DND-41 (cell line): ENCODE results near the gene GNAO1.

Experiments
- ATAC-seq: fragments of 200-7000 bp; cut with Tn5 transposase; 3 replicates; pipeline ENCODE4 v1.9.1; 2021; ENCODE audit warnings: low read depth; ENCODE audit not compliant: insufficient read depth
- DNase-seq: peaks from one replicate; pipeline ENCODE4 v3.0.0-alpha.2; 2020
- H2AFZ ChIP-seq: 2 replicates; pipeline ENCODE4 v1.6.0; 2012; ENCODE audit warnings: low read depth, low read length
- H3K27ac ChIP-seq: 2 replicates; pipeline ENCODE4 v1.5.1; 2012; ENCODE audit warnings: low read length, inconsistent platforms
- H3K27me3 ChIP-seq: fragments of 200-600 bp; sonication (generic); 2 replicates; pipeline ENCODE4 v1.6.0; 2012; ENCODE audit warnings: low read length, mild to moderate bottlenecking, inconsistent platforms; ENCODE audit not compliant: insufficient read depth, poor library complexity
- H3K36me3 ChIP-seq: 2 replicates; pipeline ENCODE4 v1.5.1; 2012; ENCODE audit warnings: low read length, inconsistent platforms; ENCODE audit not compliant: insufficient read depth
- H3K4me1 ChIP-seq: 2 replicates; pipeline ENCODE4 v1.5.1; 2012; ENCODE audit warnings: mild to moderate bottlenecking, low read length; ENCODE audit not compliant: insufficient read depth
- H3K4me2 ChIP-seq: 2 replicates; pipeline ENCODE4 v1.6.0; 2012; ENCODE audit warnings: mild to moderate bottlenecking, moderate library complexity, low read length, inconsistent platforms; ENCODE audit not compliant: insufficient read depth
- H3K4me3 ChIP-seq, 2 experiments: fragments of 200-600 bp in 1 of 2; shearing (Covaris generic) in 1 of 2; 2 replicates each; pipeline ENCODE4 v1.5.1; 2012 to 2016; ENCODE audit warnings: inconsistent platforms in 2 of 2, low read length in 2 of 2, mild to moderate bottlenecking in 2 of 2, low read depth in 1 of 2, moderate library complexity in 1 of 2
- H3K79me2 ChIP-seq: 2 replicates; pipeline ENCODE4 v1.6.0; 2012; ENCODE audit warnings: low read length, inconsistent platforms; ENCODE audit not compliant: insufficient read depth
- H3K9ac ChIP-seq: 2 replicates; pipeline ENCODE4 v1.6.0; 2012; ENCODE audit warnings: low read depth, mild to moderate bottlenecking, inconsistent platforms, low read length, moderate library complexity
- H3K9me3 ChIP-seq: 2 replicates; pipeline ENCODE4 v1.5.1; 2012; ENCODE audit warnings: low read length, moderate library complexity, mild to moderate bottlenecking, inconsistent platforms; ENCODE audit not compliant: insufficient read depth, severe bottlenecking
- H4K20me1 ChIP-seq: 2 replicates; pipeline ENCODE4 v1.6.0; 2012; ENCODE audit warnings: low read length; ENCODE audit not compliant: insufficient read depth
- CTCF ChIP-seq: IDR thresholded peaks from 2 replicates; pipeline ENCODE4 v1.5.1; 2012; ENCODE audit warnings: borderline replicate concordance, low read length, moderate library complexity, mild to moderate bottlenecking; ENCODE audit not compliant: poor library complexity, severe bottlenecking; ENCODE audit errors: extremely low read depth
- EZH2 ChIP-seq: IDR thresholded peaks from 3 replicates; pipeline ENCODE4 v1.6.1; 2012; ENCODE audit warnings: borderline replicate concordance, low read depth, mild to moderate bottlenecking, moderate library complexity, low read length, inconsistent platforms; ENCODE audit not compliant: severe bottlenecking

Gene GNAO1

GRCh38 chr16:56364865-56365264 lies 173.6 kb downstream of the GNAO1 start:
- Histone ChIP-seq H3K27ac (no peak overlapping the region), H4K20me1 (peaks cover 3% of the 10 kb centered on the region; the same call in 1 of the 2 replicates), H3K27me3 (no peaks in the 10 kb centered on the region), H3K79me2 (no peaks in the 10 kb centered on the region), H3K36me3 (peaks cover 88% of the 10 kb centered on the region), H2AFZ (no peak overlapping the region), H3K4me2 (no peak overlapping the region), H3K9me3 (no peaks in the 10 kb centered on the region), H3K4me1 (no peaks in the 10 kb centered on the region), H3K9ac (no peak overlapping the region), H3K4me3 (no peak overlapping the region)
- TF ChIP-seq EZH2 = no peak
- no peak for TF ChIP-seq CTCF
- ATAC-seq = no peak
- no peak for DNase-seq

DNA sequence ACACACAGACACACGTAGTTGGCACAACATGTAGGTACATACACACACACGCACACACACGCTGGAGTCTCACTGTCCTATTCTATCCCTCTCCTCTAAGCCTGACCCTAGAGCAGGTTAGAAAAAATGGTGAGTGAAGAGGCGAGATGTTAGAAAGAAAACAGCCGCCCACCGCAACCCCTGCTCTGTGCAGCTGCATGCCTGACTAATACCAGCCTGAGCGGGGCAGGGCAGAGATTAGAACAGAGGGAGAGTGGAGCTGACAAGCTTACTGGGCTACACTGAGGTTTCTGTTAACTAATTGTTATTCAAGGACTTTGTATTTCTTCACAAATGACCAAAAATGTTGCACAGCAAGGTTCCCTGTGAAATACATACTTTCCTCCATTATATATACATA lies 174.3 kb downstream of the GNAO1 start:
- Histone ChIP-seq H3K9me3 (no peaks in the 10 kb centered on the region), H3K9ac (no peak overlapping the region), H3K27me3 (no peaks in the 10 kb centered on the region), H3K36me3 (peaks cover 84% of the 10 kb centered on the region), H3K4me1 (no peaks in the 10 kb centered on the region), H3K79me2 (no peaks in the 10 kb centered on the region), H4K20me1 (peaks cover 3% of the 10 kb centered on the region; the same call in 1 of the 2 replicates), H3K4me3 (no peak overlapping the region), H3K4me2 (no peak overlapping the region), H2AFZ (no peak overlapping the region), H3K27ac (no peak overlapping the region)
- no peak for TF ChIP-seq EZH2
- TF ChIP-seq CTCF = no peak
- ATAC-seq (no peak), DNase-seq (no peak)

GRCh38 chr16:56366945-56367344 lies 175.7 kb downstream of the GNAO1 start:
- H3K4me2 ChIP-seq = no peak overlapping the region
- no peaks in the 10 kb centered on the region for H3K4me1 ChIP-seq
- no peak for TF ChIP-seq EZH2
- no peak for TF ChIP-seq CTCF
- peaks cover 3% of the 10 kb centered on the region; the same call in 1 of the 2 replicates for H4K20me1 ChIP-seq
- no peak overlapping the region for H3K4me3 ChIP-seq
- H3K79me2 ChIP-seq = no peaks in the 10 kb centered on the region
- ATAC-seq = no peak
- no peak overlapping the region for H2AFZ ChIP-seq
- no peak for DNase-seq
- no peak overlapping the region for H3K9ac ChIP-seq
- H3K9me3 ChIP-seq = no peaks in the 10 kb centered on the region
- no peak overlapping the region for H3K27ac ChIP-seq
- H3K27me3 ChIP-seq = no peaks in the 10 kb centered on the region
- peaks cover 73% of the 10 kb centered on the region for H3K36me3 ChIP-seq

DNA sequence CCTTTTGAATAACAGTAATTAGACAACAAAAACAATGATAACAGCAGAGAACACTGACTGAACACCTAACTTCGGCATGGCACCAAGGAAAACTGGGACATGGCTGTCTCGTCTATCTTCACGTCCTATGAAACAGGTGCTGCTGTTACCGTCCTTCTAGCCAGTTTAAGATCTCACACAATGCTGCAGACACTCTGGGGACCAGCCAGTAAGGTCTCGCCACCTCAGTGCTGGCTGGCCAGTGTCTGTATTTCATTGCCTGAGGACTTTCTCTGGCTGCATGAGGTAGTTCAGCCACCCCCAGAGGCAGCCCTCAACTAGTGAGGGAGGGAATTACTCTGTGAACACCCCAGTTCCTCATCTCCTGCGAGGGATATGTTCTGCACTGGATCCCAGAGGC lies 176.5 kb downstream of the GNAO1 start:
- no peak overlapping the region for H3K9ac ChIP-seq
- TF ChIP-seq EZH2 (no peak), CTCF (no peak)
- no peaks in the 10 kb centered on the region for H3K79me2 ChIP-seq
- ATAC-seq = no peak
- H3K4me3 ChIP-seq = no peak overlapping the region
- no peak overlapping the region for H2AFZ ChIP-seq
- H3K4me2 ChIP-seq = no peak overlapping the region
- no peak overlapping the region for H3K27ac ChIP-seq
- DNase-seq = no peak
- H3K27me3 ChIP-seq = no peaks in the 10 kb centered on the region
- H3K9me3 ChIP-seq = no peaks in the 10 kb centered on the region
- peaks cover 65% of the 10 kb centered on the region for H3K36me3 ChIP-seq
- peaks cover 3% of the 10 kb centered on the region; the same call in 1 of the 2 replicates for H4K20me1 ChIP-seq
- H3K4me1 ChIP-seq = no peaks in the 10 kb centered on the region
